Measurements from ENCODE around the gene IGSF21.

IGSF21 gene

DNA sequence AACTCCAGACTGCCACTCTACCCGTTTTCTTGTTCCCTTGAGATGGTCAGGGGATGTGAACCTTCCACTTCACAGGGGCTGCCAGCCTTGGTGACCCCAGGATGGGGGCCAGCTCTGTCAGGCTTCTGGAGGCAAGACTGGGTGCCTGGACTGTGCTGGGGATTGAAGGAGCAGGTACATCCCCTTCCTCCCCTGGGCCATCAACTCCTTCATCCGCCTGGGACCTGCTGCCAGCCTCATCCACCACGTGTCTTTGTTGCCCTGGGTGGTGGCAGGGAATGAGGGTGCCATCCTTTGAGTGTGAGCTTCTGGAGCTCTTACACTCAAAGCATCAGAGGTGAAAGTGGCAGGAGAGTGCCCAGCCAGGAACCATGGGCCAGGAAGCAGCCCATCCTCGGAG is 139.6 kb downstream of the IGSF21 start:
- FAIRE-seq = no peak
- DNase-seq (ENCODE audit: insufficient read length, low spot score) = no peak

DNA sequence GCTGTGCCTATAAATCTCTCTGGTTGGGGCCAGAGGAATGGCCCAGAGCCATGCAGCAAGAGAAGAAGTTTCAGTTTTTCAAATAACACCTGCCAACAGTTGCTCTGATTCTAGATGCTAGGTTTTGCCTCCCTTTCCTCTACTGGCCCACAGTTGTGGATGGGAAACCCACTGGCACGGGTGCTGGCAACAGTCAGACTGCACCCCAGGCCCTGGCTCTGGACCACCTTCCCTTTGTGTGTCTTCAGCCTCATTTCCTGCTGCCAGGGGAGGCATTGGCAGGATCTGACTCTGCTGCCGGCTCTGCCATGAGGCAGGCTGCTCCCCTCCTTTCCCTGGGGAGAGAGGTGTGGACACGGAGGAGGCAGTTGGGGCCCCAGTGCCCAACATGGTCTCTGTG is 142.0 kb downstream of the IGSF21 start:
- no peak for FAIRE-seq
- DNase-seq (ENCODE audit: insufficient read length, low spot score) = no peak

DNA sequence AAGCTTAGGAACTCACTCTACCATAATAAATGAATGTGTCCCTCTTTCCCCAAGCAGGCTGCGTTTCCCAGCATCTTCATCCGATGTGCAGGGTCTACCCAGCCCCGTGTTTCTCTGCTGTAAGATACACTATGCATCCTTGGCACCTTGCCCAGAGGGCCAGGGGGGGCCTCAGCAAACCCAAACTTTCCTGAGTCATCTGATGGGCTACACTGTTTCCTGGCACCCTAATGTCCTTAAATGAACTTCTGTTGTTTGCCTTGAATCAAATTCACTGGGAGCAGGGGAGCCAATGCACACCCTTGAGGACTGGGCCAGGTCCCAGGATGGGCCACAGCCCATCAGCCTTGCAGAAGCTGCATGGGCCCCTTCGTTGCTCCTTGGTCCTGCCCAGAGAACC is 145.5 kb downstream of the IGSF21 start:
- FAIRE-seq (no peak), DNase-seq (ENCODE audit: insufficient read length, low spot score) (no peak)

DNA sequence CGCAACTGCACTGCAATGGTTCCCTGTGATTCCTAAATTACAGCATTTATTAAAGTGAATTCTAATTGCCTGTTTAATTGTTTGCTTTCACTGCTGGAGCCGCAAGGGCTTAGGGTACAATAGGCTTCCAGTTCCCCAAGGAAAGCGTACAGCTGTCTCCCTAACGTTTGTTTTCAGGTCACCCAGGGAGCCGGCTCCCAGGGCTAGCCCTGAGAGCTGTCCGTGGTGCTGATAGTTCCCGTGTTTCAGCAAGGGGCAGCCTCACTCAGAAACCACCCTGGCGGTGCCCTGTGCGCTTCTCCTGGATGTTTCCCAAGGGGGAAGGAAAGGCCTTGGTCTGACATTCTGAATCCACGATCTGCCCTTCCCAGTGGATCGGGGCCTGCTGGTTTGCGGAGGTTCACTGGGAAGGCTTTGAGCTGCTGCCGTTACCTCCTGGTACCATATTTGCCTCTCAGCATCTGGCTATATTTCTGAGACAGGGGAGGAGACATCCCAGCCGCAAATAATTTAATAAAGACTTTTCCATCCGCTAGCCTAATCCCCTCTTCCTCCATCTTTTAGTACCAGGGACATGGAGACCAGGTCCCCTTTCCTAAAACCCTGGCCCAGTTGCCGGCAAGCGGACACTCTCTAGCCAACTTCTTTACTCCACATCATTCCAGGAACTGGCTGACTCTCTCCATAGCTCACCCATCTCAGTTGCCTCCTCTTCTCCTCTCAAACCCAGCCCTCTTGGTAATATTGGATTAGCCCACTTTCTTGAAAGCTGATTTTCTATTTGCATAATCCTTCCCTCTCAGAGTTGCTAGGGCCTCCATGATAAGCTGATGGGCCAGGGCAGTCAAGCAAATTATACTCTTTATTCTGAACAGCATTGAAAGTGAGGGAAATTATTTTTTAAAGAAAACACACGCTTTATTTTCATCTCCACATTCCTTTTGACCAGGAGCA is 149.0 kb downstream of the IGSF21 start:
- DNase-seq (ENCODE audit: insufficient read length, low spot score) (peak; percentile 22), FAIRE-seq (no peak)

DNA sequence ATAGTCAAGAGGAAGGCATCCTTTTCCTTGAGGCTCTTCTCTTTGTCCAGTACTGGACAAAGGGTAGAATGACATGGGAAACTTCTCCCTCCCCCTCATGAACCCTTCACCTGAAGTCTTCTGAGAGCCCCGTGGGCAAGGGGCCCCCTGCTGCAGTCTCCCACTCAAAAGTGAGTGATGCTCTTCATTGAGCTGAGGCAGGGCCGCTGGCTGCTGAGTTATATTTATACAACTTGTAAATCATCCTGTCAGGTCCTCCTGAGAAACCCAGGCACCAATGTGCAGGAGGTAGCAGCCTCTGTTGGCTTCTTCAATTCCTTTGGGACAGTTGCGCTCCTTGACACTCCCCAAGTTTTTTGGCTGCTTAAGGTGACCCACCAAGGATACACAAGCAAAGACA is 150.2 kb downstream of the IGSF21 start:
- no peak for DNase-seq (ENCODE audit: insufficient read length, low spot score)

DNA sequence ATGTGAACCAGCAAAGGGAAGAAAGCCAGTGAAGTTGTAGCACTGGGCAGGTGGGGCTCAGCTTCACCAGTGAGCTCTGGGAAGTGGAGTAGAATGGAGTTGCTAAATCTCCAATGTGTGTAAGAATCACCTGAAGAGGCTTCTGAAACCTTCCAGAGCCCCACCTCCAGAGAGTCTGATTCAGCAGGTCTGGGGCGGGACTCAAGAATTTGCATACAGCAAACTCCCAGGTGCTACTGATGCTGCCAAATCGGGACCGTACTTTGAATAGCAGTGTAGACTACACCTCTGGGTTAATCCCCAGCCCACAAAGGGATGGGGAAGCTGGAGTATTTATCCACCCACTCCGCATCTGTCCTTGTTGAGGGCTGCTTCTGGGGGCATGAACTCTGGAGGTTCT is 154.3 kb downstream of the IGSF21 start:
- DNase-seq (ENCODE audit: insufficient read length, low spot score) (no peak), FAIRE-seq (no peak)

More for the DNA sequence above, 150.2 kb downstream of the IGSF21 start:
- FAIRE-seq = no peak

DNA sequence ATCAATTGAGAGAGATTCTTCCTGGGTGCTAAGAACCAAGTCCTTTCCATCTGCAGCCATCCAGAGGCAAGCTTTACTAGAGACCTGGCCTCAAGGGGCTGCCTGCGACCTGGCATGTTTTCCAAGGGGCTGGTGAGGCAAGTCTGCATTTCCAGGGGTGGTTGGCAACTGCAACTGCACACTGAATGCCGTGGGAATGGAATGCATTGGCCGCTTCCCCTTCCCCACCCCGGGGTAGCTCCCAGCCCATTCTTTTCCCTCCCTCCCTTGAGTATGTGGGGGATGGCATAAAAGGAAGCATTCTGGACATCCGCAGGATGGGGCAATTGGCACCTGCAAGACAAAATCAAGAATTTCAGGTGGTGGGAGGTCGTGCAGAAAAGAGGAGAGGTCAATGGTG is 155.1 kb downstream of the IGSF21 start:
- DNase-seq (ENCODE audit: insufficient read length, low spot score) = no peak
- FAIRE-seq = no peak

DNA sequence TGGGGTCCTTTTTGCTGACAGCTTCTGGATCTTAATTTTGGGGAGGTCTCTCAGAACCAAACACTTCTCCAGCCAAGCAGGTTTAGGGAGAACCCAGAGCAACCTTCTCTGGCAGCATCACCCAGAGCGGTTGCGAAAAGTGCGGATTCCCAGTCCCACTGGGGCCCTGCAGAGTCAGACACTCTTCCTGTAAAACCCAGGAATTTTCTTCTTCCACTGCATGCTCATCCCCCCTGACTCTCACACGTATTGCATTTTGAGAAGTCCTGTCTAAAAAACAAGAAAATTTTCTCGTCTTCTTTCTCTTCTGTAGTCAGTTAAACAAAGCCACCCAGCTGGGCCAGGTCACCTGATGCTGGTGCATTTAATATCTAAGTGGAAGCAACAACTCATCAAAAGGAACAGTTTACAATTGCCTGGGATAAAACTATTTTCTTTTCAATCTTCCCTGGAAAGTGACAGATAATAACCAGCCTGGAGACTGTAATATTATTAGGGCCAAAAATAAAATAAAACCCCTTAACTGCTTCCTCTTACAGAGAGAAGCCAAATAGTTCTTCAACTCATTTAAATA is 156.0 kb downstream of the IGSF21 start:
- DNase-seq (ENCODE audit: insufficient read length, low spot score) (no peak), FAIRE-seq (no peak)

DNA sequence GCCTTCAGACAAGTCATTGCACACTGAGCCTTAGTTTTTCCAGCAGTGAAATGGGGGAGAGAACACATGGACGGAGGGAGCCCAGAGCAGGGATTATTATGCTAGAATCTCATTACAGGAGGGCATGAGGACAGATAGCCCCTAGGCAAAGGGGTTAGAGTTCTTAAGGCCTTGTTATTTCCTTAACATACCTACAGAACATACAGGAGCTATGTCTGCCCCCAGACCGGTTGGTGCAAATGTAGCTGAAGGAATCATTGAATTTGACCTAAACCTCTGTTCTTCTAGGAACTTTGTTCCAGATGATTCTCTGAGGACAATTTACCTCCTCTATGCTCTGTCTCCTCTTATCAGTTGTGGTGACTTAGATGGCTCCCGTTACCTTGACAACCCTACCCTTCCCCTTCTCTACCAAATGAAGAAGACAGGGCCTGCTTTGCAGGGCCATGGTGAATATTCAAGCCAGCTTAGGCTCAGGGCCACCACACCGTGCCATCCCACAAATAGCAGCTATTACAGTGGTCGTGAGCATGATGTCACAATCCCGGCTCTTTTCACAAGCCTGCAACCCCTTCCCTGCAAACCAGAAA is 156.9 kb downstream of the IGSF21 start:
- FAIRE-seq (no peak), DNase-seq (ENCODE audit: insufficient read length, low spot score) (no peak)

DNA sequence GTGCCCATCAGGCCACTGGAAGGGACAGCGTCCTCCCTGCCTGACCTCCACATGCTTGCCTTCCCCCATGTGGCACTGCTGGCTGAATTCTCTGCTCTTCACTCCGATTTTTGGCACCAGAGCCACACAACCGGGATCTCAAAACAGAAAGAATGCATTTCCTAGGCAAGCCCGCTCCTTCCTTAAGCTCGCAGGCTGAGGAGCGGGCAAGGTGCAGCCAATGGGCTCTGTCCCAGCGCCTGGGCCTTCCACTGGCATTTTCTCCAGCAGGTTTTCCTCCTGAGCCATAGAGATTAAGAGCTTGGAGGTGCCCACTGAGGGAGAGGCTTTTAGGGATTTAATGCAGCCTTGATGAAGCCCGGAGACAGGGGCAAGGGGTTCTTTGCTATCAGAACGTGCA is 158.0 kb downstream of the IGSF21 start:
- DNase-seq (ENCODE audit: insufficient read length, low spot score) (no peak), FAIRE-seq (no peak)

DNA sequence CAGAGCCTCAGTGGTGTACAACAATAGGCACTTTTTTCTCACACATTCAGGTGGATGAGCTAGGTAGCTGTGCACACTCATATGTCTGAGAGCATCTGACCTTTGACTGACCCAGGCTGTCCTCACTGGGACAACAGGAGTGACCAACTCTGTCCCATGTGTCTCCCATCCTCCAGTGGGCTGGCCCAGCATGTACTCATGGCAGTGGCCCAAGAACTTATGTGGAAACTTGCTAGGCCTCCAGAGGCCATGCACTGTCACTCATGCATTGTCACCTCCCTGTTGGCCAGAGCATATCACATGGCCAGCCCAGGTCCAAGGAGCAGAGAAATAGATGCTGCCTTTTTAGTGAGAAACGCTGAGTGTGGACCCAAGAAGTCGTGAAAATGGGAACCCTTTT is 158.8 kb downstream of the IGSF21 start:
- DNase-seq (ENCODE audit: insufficient read length, low spot score) = no peak
- no peak for FAIRE-seq

DNA sequence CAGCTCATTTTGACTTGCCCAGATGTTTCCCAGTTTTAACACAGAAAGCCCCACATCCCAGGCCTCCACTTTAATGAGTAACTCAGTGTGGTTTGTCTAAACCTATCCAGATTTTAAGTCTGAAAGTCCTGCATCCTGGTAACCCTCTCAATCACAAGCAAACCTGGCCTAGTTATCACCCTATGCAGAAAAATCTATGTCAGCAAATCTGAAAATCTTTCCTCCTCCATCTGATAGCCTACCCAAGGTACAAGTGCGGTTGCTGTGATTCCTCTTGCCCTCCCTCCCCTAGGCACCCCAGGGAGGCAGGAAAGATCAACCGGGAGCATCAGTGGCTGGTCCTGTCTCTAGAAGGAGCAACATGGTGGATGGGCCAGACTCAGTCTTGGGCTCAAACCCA is 163.7 kb downstream of the IGSF21 start:
- FAIRE-seq = no peak
- DNase-seq (ENCODE audit: insufficient read length, low spot score) = no peak

DNA sequence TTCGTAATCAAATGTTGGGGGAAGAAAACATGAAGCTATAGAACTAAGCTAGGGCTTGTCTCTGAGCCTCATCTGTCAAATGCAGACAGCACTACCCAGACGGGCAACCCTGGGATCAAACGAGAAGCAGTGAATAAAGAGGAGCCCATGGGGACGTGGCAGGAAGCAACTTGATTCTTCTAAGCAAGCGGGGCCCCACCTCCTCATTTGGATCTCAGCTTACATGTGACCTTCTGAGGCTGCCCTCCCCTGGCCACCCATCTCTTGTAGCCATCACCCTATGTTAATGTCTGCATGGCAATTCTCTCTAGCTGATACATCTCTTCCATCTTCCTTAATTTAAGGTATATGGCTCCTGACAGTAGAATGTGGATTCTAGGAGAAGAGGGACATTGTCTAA is 171.3 kb downstream of the IGSF21 start:
- no peak for DNase-seq (ENCODE audit: insufficient read length, low spot score)
- FAIRE-seq = no peak

DNA sequence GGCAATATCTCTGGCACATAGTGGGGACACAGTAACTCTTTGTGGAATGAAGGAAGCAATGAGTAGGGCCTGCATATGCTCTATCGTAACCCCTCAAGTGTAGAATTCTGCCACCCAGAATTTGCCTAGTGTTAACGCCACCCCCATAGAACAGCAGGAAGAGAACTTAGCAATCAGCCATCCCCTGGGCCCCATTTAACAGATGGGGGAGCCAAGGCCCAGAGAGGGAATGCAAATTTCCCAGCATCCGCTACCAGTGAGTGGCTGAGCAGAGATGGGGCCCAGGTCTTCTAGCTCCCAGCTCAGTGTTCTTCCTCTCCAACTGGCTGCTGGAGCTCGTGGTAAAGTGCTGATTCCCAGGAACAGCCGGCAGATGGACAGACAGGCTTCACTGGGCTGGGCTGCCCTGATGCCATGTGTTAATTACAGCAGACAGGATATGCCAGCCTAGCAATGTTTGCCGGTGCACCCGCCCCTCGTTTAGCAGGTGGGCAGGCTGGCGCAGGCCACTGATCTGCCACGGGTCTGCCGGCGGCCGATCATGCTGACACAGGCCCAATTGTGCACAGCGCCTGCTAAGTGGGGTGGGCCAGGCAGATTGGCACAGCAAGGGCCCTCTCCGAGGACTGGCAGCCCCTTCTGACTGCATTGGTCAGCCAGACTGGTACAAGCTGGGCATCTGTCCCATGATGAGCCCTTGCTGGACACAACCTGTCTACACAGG is 171.9 kb downstream of the IGSF21 start:
- FAIRE-seq = no peak
- no peak for DNase-seq (ENCODE audit: insufficient read length, low spot score)

DNA sequence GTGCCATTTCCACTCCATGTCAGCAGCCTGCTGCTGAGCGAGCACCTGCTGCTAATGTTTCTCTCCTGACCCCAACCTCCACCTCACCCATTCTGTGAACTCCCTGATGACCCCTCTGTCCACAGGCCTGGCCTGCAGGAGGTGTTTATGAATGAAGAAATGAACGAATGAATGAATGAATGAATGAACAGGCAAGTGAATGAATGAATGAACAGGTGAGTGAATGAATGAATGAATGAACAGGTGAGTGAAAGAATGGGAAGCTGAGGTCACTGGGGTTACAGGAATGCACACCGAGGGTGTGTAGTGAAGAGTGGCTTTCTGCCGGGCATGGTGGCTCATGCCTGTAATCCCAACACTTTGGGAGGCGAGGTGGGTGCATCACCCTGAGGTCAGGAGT is 173.4 kb downstream of the IGSF21 start:
- FAIRE-seq = no peak
- DNase-seq (ENCODE audit: insufficient read length, low spot score) = no peak

DNA sequence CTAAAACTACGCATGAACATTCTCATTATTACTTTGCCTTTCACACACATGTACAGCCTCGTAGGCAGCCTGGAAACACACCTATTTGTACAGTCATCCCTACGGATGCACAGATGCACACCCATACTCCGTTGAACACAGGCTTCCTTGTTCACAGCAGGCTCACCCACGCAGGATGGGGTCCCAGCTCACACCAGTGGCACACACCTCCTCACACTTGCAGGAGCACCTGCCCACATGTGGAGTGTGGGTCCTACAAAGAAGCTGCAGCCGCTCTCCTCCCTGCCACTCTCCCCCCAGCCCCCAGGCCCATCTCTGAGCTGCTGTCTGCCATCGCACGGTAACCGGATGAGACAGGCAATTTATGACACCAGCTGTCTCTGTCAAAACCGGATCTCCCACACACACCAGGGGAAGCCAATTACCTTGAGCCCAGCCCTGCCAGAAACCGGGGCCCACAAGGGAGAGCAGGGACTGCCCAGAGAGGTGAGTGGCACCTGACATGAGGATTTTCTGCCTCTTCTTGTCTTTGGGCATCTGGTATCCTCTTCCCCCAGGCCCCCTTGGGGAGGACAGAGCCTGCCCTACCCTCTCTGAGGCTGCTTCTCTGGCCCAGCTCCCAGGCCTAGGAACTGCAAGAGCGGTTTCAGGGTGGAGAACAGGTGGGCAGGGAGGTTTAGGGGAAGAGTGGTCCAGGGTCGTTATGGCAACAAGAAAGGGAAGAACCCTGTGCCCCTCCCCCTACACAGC is 175.4 kb downstream of the IGSF21 start:
- DNase-seq (ENCODE audit: insufficient read length, low spot score) (no peak), FAIRE-seq (no peak)

DNA sequence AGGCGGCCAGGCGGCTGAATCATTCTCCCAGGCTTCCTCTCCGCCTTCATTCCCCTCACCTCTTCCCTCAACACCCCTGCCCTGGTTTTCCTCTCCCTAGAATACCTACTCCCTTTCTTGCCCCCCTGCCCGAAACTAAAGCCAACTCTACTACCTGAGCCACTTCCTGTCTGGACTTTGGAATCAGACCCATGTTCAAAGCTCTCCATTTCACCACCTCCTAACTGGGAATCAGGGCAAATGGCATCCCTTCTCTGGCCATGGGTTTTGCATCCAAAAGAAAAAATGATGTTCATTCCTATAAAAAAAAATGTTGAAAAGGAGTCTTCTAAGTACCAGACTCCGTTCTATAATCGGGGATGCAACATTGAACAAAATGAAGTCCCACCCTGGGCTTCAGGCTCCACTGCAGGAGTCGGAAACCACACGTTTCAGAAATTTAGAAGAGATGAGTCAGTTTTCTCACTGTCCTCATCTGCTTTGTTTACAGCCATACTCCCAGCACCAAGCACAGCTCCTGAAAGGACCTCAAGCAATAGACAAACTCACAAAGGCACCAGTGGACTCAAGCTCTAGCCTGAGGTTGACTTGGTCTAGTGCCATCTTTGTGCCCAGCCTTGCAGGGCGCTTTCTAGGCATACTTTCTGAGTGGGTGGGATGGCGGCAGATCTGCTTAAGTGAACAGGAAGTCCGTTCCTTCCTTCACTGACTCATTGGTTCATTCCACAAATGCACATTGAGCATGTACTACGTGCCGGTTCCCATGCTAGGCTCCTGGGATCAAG is 176.2 kb downstream of the IGSF21 start:
- no peak for FAIRE-seq
- no peak for DNase-seq (ENCODE audit: insufficient read length, low spot score)

DNA sequence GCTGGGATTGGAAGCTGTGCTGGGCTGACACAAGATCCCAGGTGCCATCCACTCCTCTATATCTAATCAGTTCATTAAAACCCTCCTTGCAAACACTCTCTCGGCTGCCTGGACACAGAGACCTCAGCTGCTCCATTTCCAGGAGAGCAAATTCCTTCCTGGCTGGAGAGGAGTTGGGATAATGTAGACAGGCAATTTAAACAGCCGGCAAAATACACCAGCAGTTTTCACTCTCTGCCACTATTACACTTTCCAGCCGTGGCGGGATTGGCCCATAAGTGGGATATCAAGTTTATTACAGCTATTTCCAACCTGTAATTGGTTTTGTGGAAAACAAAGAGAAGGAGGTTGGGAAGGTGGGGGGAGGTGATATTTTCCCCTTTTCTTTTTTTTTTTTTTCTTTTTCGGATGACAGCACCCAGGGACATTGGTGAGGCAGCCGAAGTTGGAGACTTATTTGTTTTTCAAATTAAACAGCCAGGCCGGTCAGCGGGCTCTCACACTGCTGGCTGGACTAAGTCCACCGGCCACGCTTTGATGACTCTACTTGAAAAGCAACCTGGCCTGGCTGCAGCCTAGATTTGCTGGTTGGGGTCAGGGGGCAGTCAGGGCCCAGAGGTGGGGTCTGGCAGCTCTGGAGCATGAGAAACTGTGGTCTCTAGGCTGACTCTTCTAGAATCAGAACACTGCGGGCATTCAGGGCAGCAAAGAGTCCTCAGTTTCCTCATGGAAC is 177.4 kb downstream of the IGSF21 start:
- no peak for DNase-seq (ENCODE audit: insufficient read length, low spot score)

DNA sequence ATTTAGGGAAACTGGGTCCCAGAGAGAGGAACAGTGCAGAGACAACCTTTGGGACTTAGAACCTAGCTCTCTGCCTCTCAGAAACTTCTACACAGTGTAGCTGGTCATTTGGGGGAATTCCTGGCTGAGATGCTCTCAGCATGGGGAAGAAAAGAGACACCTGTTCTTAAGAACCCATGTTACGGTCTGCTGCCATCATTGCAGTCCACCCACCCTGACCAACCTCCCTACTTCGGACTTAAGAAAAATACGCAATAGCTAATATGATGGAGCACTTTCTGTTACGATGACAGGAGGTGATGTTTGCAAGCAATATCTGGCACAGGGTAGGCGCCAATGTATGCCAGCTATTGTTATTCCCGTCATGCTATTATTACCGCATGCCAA is 177.9 kb downstream of the IGSF21 start:
- FAIRE-seq (no peak), DNase-seq (ENCODE audit: insufficient read length, low spot score) (no peak)

More for the DNA sequence above, 177.4 kb downstream of the IGSF21 start:
- FAIRE-seq = no peak

All from GM19239 (cell line).